ENCODE data around the gene ATG9A. TPM values are rescaled to one million over a fixed set of nuclear protein-coding genes. Genes with fewer than 3 reads are reported as not detected.

ATG9A gene
- total RNA-seq, 1 experiment from 2014 or later = 42.9 TPM

DNA sequence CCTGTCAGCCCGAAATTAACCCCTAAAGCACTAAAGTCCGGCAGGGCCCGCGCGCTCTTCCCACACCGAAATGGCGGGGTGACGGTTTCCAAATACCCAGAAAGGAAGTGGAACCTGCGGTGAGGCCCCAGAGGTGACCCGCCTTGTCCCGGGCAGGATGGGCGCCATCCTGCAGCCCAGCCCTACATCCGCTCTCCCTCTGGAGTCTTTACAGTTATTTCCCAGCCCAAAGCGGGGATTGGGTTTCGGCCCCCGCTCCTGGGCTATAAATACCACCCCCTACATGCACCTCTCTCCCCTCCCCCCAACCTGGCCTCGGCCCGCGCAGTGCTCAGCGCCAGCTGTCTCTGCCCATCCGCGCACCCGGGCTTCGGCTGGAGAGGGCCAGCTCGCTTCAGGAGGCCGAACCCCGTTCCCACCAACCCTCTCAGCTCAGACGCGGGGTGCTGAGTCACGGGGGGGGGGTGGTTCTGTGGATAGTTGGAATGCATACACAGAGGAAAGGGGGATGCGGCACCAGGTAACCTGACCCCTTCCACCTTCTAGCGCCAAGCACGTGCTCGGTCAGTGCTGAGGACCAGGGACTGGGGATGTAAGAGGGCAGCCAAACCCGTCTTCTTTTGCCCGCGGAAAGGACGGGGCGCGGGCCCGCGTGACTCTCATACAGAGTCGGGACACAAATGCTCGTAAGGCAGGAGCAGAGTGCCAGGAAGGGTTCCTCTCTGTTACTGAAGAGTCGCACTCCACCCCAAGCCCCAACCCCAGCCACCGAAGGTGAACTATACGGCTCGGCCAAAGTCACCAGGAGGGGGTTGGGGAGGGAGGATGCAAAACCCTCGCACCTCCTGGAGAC lies 23.7 kb upstream of the ATG9A start, which contains the start of gene TUBA4B (continued):
- TF ChIP-seq ZNF416 (CRISPR knock-in tag; IDR thresholded peaks at IDR 0.05) (no peak), RORB (CRISPR knock-in tag; IDR thresholded peaks at IDR 0.05) (no peak), FOXK1 (CRISPR knock-in tag; IDR thresholded peaks at IDR 0.05) (peak; percentile 69; the same call in 1 of the 2 replicates), ZNF317 (CRISPR knock-in tag; IDR thresholded peaks at IDR 0.05; ENCODE audit: borderline replicate concordance, low read depth) (0 out of 2 replicates have a peak, but pooled peaks have one; percentile 38), NFATC4 (CRISPR knock-in tag; IDR thresholded peaks at IDR 0.05) (no peak), ELF4 (CRISPR knock-in tag; IDR thresholded peaks at IDR 0.05; ENCODE audit: low read depth) (peak; percentile 86), ZNF671 (CRISPR knock-in tag; IDR thresholded peaks at IDR 0.05) (no peak), ZNF423 (CRISPR knock-in tag; IDR thresholded peaks at IDR 0.05) (no peak), ZNF263 (CRISPR knock-in tag; IDR thresholded peaks at IDR 0.05; ENCODE audit: low read depth) (0 out of 2 replicates have a peak, but pooled peaks have one; percentile 31), TEAD1 (CRISPR knock-in tag; IDR thresholded peaks at IDR 0.05) (no peak), NR1H2 (CRISPR knock-in tag; IDR thresholded peaks at IDR 0.05) (no peak), KAT7 (CRISPR knock-in tag; IDR thresholded peaks at IDR 0.05; ENCODE audit: borderline replicate concordance) (no peak), NR2C2 (CRISPR knock-in tag; IDR thresholded peaks at IDR 0.05) (no peak), CBFB (CRISPR knock-in tag; IDR thresholded peaks at IDR 0.05; ENCODE audit: low read depth) (no peak), GRHL2 (CRISPR knock-in tag; IDR thresholded peaks at IDR 0.05; ENCODE audit: insufficient replicate concordance, severe bottlenecking) (no peak), FOXP1 (CRISPR knock-in tag; IDR thresholded peaks at IDR 0.05; ENCODE audit: borderline replicate concordance) (no peak), ATF1 (CRISPR knock-in tag; IDR thresholded peaks at IDR 0.05) (0 out of 2 replicates have a peak, but pooled peaks have one; percentile 57)
- TF ChIP-seq, protein P1, sequence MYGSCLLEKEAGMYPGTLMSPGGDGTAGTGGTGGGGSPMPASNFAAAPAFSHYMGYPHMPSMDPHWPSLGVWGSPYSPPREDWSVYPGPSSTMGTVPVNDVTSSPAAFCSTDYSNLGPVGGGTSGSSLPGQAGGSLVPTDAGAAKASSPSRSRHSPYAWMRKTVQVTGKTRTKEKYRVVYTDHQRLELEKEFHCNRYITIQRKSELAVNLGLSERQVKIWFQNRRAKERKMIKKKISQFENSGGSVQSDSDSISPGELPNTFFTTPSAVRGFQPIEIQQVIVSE (CRISPR knock-in tag; IDR thresholded peaks at IDR 0.05; ENCODE audit: borderline replicate concordance) = no peak
- TF ChIP-seq, protein P2, sequence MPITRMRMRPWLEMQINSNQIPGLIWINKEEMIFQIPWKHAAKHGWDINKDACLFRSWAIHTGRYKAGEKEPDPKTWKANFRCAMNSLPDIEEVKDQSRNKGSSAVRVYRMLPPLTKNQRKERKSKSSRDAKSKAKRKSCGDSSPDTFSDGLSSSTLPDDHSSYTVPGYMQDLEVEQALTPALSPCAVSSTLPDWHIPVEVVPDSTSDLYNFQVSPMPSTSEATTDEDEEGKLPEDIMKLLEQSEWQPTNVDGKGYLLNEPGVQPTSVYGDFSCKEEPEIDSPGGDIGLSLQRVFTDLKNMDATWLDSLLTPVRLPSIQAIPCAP (CRISPR knock-in tag; IDR thresholded peaks at IDR 0.05) = peak; percentile 75; the same call in 1 of the 2 replicates
- TF ChIP-seq, protein P3, sequence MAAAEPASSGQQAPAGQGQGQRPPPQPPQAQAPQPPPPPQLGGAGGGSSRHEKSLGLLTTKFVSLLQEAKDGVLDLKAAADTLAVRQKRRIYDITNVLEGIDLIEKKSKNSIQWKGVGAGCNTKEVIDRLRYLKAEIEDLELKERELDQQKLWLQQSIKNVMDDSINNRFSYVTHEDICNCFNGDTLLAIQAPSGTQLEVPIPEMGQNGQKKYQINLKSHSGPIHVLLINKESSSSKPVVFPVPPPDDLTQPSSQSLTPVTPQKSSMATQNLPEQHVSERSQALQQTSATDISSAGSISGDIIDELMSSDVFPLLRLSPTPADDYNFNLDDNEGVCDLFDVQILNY (CRISPR knock-in tag; IDR thresholded peaks at IDR 0.05) = peak; percentile 79
- TF ChIP-seq, protein P4, sequence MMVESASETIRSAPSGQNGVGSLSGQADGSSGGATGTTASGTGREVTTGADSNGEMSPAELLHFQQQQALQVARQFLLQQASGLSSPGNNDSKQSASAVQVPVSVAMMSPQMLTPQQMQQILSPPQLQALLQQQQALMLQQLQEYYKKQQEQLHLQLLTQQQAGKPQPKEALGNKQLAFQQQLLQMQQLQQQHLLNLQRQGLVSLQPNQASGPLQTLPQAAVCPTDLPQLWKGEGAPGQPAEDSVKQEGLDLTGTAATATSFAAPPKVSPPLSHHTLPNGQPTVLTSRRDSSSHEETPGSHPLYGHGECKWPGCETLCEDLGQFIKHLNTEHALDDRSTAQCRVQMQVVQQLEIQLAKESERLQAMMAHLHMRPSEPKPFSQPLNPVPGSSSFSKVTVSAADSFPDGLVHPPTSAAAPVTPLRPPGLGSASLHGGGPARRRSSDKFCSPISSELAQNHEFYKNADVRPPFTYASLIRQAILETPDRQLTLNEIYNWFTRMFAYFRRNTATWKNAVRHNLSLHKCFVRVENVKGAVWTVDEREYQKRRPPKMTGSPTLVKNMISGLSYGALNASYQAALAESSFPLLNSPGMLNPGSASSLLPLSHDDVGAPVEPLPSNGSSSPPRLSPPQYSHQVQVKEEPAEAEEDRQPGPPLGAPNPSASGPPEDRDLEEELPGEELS (CRISPR knock-in tag; IDR thresholded peaks at IDR 0.05) = no peak; the same call in 1 of the 2 replicates
- TF ChIP-seq, protein P5, sequence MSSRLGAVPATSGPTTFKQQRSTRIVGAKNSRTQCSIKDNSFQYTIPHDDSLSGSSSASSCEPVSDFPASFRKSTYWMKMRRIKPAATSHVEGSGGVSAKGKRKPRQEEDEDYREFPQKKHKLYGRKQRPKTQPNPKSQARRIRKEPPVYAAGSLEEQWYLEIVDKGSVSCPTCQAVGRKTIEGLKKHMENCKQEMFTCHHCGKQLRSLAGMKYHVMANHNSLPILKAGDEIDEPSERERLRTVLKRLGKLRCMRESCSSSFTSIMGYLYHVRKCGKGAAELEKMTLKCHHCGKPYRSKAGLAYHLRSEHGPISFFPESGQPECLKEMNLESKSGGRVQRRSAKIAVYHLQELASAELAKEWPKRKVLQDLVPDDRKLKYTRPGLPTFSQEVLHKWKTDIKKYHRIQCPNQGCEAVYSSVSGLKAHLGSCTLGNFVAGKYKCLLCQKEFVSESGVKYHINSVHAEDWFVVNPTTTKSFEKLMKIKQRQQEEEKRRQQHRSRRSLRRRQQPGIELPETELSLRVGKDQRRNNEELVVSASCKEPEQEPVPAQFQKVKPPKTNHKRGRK (CRISPR knock-in tag; IDR thresholded peaks at IDR 0.05; ENCODE audit: borderline replicate concordance) = no peak
- TF ChIP-seq, protein P6, sequence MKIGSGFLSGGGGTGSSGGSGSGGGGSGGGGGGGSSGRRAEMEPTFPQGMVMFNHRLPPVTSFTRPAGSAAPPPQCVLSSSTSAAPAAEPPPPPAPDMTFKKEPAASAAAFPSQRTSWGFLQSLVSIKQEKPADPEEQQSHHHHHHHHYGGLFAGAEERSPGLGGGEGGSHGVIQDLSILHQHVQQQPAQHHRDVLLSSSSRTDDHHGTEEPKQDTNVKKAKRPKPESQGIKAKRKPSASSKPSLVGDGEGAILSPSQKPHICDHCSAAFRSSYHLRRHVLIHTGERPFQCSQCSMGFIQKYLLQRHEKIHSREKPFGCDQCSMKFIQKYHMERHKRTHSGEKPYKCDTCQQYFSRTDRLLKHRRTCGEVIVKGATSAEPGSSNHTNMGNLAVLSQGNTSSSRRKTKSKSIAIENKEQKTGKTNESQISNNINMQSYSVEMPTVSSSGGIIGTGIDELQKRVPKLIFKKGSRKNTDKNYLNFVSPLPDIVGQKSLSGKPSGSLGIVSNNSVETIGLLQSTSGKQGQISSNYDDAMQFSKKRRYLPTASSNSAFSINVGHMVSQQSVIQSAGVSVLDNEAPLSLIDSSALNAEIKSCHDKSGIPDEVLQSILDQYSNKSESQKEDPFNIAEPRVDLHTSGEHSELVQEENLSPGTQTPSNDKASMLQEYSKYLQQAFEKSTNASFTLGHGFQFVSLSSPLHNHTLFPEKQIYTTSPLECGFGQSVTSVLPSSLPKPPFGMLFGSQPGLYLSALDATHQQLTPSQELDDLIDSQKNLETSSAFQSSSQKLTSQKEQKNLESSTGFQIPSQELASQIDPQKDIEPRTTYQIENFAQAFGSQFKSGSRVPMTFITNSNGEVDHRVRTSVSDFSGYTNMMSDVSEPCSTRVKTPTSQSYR (CRISPR knock-in tag; IDR thresholded peaks at IDR 0.05) = peak; percentile 78; the same call in 1 of the 2 replicates
- TF ChIP-seq, protein P7, sequence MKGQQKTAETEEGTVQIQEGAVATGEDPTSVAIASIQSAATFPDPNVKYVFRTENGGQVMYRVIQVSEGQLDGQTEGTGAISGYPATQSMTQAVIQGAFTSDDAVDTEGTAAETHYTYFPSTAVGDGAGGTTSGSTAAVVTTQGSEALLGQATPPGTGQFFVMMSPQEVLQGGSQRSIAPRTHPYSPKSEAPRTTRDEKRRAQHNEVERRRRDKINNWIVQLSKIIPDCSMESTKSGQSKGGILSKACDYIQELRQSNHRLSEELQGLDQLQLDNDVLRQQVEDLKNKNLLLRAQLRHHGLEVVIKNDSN (CRISPR knock-in tag; IDR thresholded peaks at IDR 0.05) = peak; percentile 64
